ENCODE measurements around the gene ITPRIP.

The ITPRIP gene

DNA sequence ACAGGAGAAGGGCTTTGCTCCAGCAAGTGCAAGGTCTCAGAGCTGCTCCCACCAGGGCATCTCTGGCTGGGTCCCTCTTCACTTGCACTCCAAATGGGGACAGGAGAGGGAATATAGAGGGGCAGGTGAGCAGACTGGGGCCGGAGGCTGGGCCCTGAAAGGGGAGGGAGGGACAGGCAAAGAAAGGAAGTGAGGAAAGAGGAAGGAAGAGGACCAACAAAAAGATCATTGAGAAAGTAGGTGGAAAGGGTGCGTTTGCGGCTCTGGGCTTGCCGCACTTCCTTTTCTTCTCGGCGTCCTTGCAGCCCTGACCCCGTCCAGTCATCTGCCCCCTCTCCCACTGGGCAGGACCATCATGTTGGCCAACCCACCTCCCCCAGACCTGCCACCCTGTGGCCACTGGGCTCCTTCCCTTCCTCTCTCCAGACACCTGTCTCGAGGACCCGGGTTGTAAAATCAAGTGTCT lies 14.0 kb downstream of the ITPRIP start:
- no peak for TF ChIP-seq CTCF (IDR thresholded peaks at IDR 0.05; ENCODE audit: low read depth, low read length)
- no peak overlapping the region for H3K4me3 ChIP-seq (ENCODE audit: low read depth, low read length)

DNA sequence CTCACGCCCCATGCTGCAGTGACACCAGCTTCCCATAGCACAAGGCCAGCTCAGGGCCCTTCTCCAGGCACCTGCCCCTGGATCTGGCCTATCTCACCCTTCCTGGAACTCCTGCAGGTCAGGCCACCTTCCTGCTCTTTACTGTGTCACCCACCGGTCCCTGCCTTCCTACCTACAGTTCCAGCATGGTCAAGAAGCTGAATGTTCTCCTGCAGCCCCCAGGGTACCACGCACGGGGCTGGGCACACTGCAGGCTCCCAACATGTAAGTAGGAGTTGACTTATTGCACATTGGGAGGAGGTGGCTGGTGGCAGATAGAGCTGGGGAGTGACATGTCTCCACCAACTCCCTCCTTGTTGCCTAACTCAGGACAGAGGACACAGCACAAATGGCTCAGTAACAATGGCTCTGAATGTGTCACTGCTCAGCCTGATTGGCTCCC lies 14.5 kb downstream of the ITPRIP start:
- H3K4me3 ChIP-seq (ENCODE audit: low read depth, low read length), result no peak overlapping the region
- TF ChIP-seq CTCF (IDR thresholded peaks at IDR 0.05; ENCODE audit: low read depth, low read length), result no peak

- H3K4me3 ChIP-seq (ENCODE audit: low read depth, low read length), result no peak overlapping the region
- TF ChIP-seq CTCF (IDR thresholded peaks at IDR 0.05; ENCODE audit: low read depth, low read length), result no peak
These were observed 15.2 kb downstream of the ITPRIP start for GRCh38 chr10:104323085-104323484.

- no peak overlapping the region for H3K4me3 ChIP-seq (ENCODE audit: low read depth, low read length)
- no peak for TF ChIP-seq CTCF (IDR thresholded peaks at IDR 0.05; ENCODE audit: low read depth, low read length)
These were observed 15.9 kb downstream of the ITPRIP start for GRCh38 chr10:104322416-104322782.

DNA sequence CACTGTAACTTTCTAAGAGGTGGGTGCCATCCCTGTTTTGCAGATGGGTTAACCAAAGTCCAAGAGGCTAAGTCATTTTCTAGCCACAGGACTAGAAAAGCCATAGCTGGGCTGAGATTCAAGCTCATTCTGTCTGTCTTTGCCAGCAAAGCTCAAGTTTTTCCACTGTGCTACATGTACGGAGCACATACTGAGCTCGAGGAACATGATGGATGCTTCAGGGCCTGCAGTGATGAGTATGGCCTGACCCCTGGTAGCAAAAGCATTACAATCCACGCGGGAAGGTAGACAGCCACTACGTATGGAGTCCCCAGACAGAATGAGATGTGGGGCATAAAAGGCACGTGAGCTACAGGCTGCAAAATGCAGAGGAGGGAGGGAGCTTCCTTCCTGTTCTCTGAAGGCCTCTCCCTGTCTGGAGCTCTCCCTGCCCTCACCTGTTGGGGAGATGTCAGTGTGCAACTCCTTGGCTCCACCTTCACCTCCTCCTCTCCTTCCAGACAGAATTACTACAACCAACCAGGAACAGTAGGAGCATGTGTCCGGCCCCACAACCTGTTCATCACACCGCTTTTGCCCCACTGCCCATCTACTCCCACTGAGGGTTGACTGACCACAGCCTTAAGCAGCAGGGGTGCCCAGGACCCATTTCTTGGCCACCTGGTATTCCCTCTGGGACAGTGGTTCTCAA lies 16.4 kb downstream of the ITPRIP start:
- TF ChIP-seq CTCF (IDR thresholded peaks at IDR 0.05; ENCODE audit: low read depth, low read length), result no peak

DNA sequence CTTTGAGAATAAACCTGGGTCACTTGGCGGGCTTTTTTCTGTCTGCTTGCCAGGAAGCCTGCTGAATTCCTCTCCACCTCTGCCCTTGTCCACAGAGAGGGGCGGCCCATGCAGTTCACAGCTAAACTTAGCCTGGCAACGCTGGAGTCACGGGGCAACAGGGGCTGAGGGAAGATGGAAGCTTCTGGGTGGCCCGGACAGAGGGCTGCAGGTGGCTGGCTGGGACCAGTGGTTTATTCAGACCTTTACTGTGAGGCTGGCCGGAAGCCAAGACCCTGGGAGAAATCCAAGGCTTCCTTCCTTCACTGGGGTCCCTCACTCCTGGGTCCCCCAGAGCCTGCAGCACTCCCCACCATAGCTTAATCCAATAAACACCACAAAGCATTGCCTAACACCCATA lies 17.0 kb downstream of the ITPRIP start:
- TF ChIP-seq CTCF (IDR thresholded peaks at IDR 0.05; ENCODE audit: low read depth, low read length), result no peak
- H3K4me3 ChIP-seq (ENCODE audit: low read depth, low read length), result no peak overlapping the region

More for the DNA sequence above, 16.4 kb downstream of the ITPRIP start:
- no peak overlapping the region for H3K4me3 ChIP-seq (ENCODE audit: low read depth, low read length)

- H3K4me3 ChIP-seq (ENCODE audit: low read depth, low read length), result no peak overlapping the region
- no peak for TF ChIP-seq CTCF (IDR thresholded peaks at IDR 0.05; ENCODE audit: low read depth, low read length)
These were observed 19.2 kb downstream of the ITPRIP start for GRCh38 chr10:104318810-104319741.
